Measurements from ENCODE around the gene SCO2.

SCO2 gene

DNA sequence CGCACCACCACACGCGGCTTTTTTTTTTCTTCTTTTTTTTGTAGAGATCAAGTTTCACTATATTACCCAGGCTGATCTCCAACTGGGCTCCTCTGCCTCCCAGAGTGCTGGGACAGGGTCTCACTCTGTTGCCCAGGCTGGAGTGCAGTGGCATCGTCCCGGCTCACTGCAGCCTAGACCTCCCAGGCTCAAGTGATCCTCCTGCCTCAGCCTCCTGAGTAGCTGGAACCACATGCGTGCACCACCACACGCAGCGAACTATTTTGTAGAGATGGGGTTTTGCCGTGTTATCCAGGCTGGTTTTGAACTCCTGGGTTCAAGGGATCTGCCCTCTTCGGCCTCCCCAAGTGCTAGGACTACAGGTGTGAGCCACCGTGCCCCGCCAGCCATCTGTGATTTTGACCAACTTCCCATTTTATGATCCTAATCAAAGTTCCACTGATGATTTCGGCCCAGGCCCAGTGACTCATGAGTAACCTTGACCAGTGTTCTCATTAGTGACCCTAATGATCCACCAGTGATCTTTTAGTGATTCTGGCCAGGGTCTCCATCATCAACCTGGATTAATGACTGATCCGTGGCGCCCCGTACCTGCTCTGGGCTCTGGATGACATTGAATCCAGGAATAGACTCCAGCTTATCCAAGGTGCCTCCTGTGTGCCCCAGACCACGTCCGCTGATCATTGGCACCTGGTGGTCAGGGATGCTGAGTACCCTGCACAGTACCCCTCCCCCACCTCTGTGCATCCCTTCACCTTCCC, 2.7 kb upstream of the SCO2 start:
- no peak for DNase-seq (ENCODE audit: low read depth)
- no peak overlapping the region for H3K4me3 ChIP-seq (ENCODE audit: control insufficient read depth, low read depth, low read length)
- TF ChIP-seq, protein P1, sequence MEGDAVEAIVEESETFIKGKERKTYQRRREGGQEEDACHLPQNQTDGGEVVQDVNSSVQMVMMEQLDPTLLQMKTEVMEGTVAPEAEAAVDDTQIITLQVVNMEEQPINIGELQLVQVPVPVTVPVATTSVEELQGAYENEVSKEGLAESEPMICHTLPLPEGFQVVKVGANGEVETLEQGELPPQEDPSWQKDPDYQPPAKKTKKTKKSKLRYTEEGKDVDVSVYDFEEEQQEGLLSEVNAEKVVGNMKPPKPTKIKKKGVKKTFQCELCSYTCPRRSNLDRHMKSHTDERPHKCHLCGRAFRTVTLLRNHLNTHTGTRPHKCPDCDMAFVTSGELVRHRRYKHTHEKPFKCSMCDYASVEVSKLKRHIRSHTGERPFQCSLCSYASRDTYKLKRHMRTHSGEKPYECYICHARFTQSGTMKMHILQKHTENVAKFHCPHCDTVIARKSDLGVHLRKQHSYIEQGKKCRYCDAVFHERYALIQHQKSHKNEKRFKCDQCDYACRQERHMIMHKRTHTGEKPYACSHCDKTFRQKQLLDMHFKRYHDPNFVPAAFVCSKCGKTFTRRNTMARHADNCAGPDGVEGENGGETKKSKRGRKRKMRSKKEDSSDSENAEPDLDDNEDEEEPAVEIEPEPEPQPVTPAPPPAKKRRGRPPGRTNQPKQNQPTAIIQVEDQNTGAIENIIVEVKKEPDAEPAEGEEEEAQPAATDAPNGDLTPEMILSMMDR (conservative IDR thresholded peaks at IDR 0.05; ENCODE audit: control insufficient read depth, insufficient read depth, low read depth, low read length) = no peak

DNA sequence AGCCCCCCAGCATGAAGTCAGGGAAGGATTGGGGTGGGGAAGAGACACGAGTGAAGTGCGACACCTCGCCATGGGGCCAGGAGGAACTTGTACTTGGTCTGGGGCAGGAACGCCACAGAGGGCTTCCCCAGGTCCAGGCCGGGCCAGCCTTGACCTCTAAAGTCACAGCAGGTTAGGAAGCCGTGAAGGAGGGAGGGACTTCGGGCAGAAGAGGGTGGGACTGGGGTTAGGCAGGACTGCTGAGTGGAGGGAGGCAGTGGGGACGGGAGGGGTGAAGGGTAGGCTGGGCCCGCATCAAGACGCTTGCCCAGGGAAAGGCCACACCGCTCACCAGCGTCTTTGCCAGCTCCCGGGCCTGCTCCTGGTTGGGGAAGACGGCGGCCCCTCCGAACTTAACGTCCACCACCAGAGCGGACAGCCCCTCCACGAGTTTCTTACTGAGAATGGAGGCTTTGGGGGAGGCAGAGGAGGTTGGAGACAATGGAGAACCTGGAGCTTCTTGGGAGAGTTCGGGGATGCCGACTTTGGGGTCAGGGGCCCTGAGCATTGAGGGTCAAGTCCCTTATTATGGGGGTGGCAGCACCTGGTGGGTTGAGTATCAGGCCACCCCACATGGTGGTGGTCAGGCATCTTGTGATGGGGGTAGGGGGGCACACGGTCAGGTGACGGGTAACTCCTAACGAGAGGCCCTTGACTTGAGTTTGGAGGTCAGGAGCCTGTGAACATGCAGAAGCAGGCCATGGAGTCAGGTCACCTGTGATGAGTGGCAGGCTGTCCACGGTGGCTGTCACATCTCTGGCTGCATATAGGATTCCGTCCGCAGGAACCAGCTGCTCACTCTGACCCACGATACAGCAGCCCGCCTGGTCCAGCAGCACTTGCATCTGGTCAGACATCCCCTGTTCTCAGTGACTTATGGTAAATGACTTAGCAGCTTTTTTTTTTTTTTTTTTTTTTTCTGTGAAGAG, 1.7 kb upstream of the SCO2 start:
- TF ChIP-seq, protein P1 (conservative IDR thresholded peaks at IDR 0.05; ENCODE audit: control insufficient read depth, insufficient read depth, low read depth, low read length) = no peak
- DNase-seq (ENCODE audit: low read depth) = peak; percentile 50

DNA sequence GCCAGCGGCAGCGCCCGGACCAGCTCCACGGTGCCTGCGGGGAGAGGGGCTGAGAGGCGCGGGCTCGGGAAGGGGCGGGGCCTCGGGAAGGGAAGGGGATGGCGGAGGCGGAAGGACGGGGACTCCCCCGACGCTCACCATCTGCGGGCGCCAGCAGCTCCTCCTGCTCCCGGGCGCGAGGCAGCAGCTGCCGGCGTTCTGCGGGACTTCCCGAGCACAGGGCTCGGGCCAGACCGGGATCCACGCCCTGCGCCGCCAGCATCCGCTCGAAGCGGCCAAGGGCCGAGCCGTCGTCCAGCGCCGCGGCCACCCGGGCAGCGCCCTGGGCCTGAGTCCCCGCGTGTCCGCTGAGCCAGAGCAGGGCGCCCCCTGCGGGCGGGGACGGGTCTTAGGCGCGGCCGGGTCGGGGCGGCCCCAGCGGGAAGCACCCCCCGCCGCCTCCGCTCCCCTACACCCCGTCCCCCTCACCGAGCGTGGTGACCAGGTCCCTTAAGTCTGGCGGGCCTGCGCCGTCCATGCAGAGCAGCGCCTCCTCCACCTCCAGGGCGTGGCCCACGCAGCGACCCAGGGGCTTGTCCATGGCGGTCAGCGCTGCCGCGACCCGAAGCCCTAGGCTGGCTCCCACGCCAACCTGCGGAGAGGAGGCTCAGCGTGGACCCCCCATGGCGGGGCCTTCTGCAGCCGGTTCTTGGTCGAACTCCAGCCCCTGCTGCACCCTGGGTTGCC, 873 bp upstream of the SCO2 start:
- H3K4me3 ChIP-seq (ENCODE audit: control insufficient read depth, low read depth, low read length) = peak overlapping the region; percentile 48
- DNase-seq (ENCODE audit: low read depth) = peak; percentile 59
- TF ChIP-seq, protein P1 (conservative IDR thresholded peaks at IDR 0.05; ENCODE audit: control insufficient read depth, insufficient read depth, low read depth, low read length) = no peak

More for the DNA sequence above, 1.7 kb upstream of the SCO2 start:
- peak overlapping the region; percentile 48 for H3K4me3 ChIP-seq (ENCODE audit: control insufficient read depth, low read depth, low read length)

DNA sequence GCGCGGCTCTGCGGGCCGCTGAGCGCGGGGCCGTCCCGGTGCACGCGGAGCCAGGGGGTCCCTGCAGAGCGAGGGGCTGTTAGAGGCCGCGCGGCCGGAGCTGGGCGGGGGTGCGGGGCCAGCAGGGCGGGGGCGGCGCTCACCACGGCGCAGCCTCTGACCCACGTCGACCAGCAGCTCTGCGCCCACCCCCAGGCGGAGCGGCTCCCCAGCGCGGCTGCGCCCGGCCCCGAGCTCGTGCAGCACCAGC, 385 bp upstream of the SCO2 start:
- TF ChIP-seq, protein P1 (conservative IDR thresholded peaks at IDR 0.05; ENCODE audit: control insufficient read depth, insufficient read depth, low read depth, low read length) = no peak
- peak overlapping the region; percentile 48 for H3K4me3 ChIP-seq (ENCODE audit: control insufficient read depth, low read depth, low read length)
- DNase-seq (ENCODE audit: low read depth) = no peak

DNA sequence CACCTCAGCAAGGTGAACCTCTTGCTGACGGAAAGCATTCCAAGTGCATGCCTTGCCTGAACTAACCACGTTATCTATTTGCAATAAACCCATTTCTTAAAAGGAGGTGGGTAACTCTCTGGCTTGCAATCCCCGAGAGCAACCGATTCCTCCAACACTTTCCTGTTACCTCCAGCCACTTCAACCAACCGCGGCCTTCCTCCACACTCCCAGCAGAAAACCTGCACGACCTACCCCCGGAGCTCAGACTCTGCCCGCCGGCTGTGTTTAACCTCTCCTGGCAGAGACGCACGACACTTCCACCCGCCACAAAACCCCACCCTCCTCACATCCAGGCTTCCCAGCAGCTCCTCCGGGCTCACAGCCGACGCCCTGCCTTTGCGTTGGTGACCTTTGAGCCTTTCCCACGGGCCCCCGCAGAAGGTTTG, 708 bp downstream of the SCO2 start:
- peak overlapping the region; percentile 66 for H3K4me3 ChIP-seq (ENCODE audit: control insufficient read depth, low read depth, low read length)
- no peak for DNase-seq (ENCODE audit: low read depth)
- TF ChIP-seq, protein P1 (conservative IDR thresholded peaks at IDR 0.05; ENCODE audit: control insufficient read depth, insufficient read depth, low read depth, low read length) = no peak
